H9 (cell line): ENCODE results near the gene ACAP2. TPM values are rescaled to one million over a fixed set of nuclear protein-coding genes. Genes with fewer than 3 reads are reported as not detected.

Experiments used
- DNase-seq: peaks from one replicate; pipeline ENCODE4 v3.0.0-alpha.2; 2017
- H2AFZ ChIP-seq: one replicate; pipeline ENCODE4 v1.6.1; 2013; ENCODE audit warnings: mild to moderate bottlenecking, low read length, control low read depth, moderate library complexity
- H2AK5ac ChIP-seq: 2 replicates; pipeline ENCODE4 v1.6.1; 2013; ENCODE audit warnings: low read length, control low read depth, mixed read lengths; ENCODE audit not compliant: insufficient read length
- H2BK120ac ChIP-seq: one replicate; pipeline ENCODE4 v1.6.1; 2013; ENCODE audit warnings: low read depth, mild to moderate bottlenecking, low read length, control low read depth, inconsistent platforms; ENCODE audit not compliant: poor library complexity, severe bottlenecking
- H2BK12ac ChIP-seq: 2 replicates; pipeline ENCODE4 v1.6.1; 2013; ENCODE audit warnings: low read length, control low read depth, mixed read lengths, low read depth; ENCODE audit not compliant: insufficient read length
- H2BK15ac ChIP-seq: 2 replicates; pipeline ENCODE4 v1.6.1; 2013; ENCODE audit warnings: low read depth, low read length, control low read depth
- H2BK20ac ChIP-seq: one replicate; pipeline ENCODE4 v1.6.1; 2013; ENCODE audit warnings: low read depth, mild to moderate bottlenecking, low read length, control low read depth, inconsistent platforms; ENCODE audit not compliant: poor library complexity, severe bottlenecking
- H2BK5ac ChIP-seq: 2 replicates; pipeline ENCODE4 v1.6.1; 2013; ENCODE audit warnings: low read length, control low read depth, mixed read lengths; ENCODE audit not compliant: insufficient read length
- H3K14ac ChIP-seq: 2 replicates; pipeline ENCODE4 v1.6.1; 2013; ENCODE audit warnings: low read length, control low read depth; ENCODE audit not compliant: insufficient read depth
- H3K18ac ChIP-seq: 2 replicates; pipeline ENCODE4 v1.6.1; 2013; ENCODE audit warnings: low read depth, mild to moderate bottlenecking, mixed read lengths, low read length, control low read depth; ENCODE audit not compliant: insufficient read length
- H3K23ac ChIP-seq: 2 replicates; pipeline ENCODE4 v1.6.1; 2013; ENCODE audit warnings: low read length, control low read depth, mixed read lengths, low read depth; ENCODE audit not compliant: insufficient read length
- H3K23me2 ChIP-seq: 2 replicates; pipeline ENCODE4 v1.6.1; 2013; ENCODE audit warnings: low read depth, mild to moderate bottlenecking, mixed read lengths, low read length, control low read depth; ENCODE audit not compliant: insufficient read length, poor library complexity, severe bottlenecking
- H3K27ac ChIP-seq: 2 replicates; pipeline ENCODE4 v1.5.1; 2013; ENCODE audit warnings: low read length, control low read depth, mixed read lengths, low read depth; ENCODE audit not compliant: insufficient read length
- H3K27me3 ChIP-seq: 2 replicates; pipeline ENCODE4 v1.6.1; 2013; ENCODE audit warnings: low read length, control low read depth, inconsistent platforms; ENCODE audit not compliant: insufficient read depth
- H3K4ac ChIP-seq: 2 replicates; pipeline ENCODE4 v1.6.1; 2013; ENCODE audit warnings: low read depth, mild to moderate bottlenecking, control low read depth, inconsistent platforms, low read length, moderate library complexity
- H3K4me1 ChIP-seq: 2 replicates; pipeline ENCODE4 v1.6.1; 2013; ENCODE audit warnings: low read length, control low read depth, inconsistent platforms; ENCODE audit not compliant: insufficient read depth
- H3K4me2 ChIP-seq: 2 replicates; pipeline ENCODE4 v1.6.1; 2013; ENCODE audit warnings: low read length, control low read depth, mixed read lengths; ENCODE audit not compliant: insufficient read length, insufficient read depth
- H3K56ac ChIP-seq: 2 replicates; pipeline ENCODE4 v1.6.1; 2013; ENCODE audit warnings: low read depth, mild to moderate bottlenecking, mixed read lengths, low read length, control low read depth; ENCODE audit not compliant: insufficient read length
- H3K79me1 ChIP-seq: 2 replicates; pipeline ENCODE4 v1.6.1; 2013; ENCODE audit warnings: low read depth, mild to moderate bottlenecking, moderate library complexity, low read length, control low read depth, inconsistent platforms; ENCODE audit not compliant: insufficient read depth, poor library complexity, severe bottlenecking
- H3K79me2 ChIP-seq: 2 replicates; pipeline ENCODE4 v1.6.1; 2013; ENCODE audit warnings: low read length, control low read depth, inconsistent platforms; ENCODE audit not compliant: insufficient read depth
- H3K9ac ChIP-seq: 2 replicates; pipeline ENCODE4 v1.6.1; 2013; ENCODE audit warnings: low read length, control low read depth, mixed read lengths; ENCODE audit not compliant: insufficient read length; ENCODE audit errors: extremely low read depth
- H3K9me3 ChIP-seq: one replicate; pipeline ENCODE4 v1.6.1; 2013; ENCODE audit warnings: low read depth, low read length, inconsistent platforms; ENCODE audit not compliant: control insufficient read depth
- H3T11ph ChIP-seq: one replicate; pipeline ENCODE4 v1.6.1; 2013; ENCODE audit warnings: mild to moderate bottlenecking, low read length, control low read depth, inconsistent platforms
- H4K20me1 ChIP-seq: one replicate; pipeline ENCODE4 v1.6.1; 2013; ENCODE audit not compliant: control insufficient read depth, insufficient read length, insufficient read depth
- H4K5ac ChIP-seq: 2 replicates; pipeline ENCODE4 v1.6.1; 2013; ENCODE audit warnings: low read depth, mild to moderate bottlenecking, mixed read lengths, low read length, control low read depth; ENCODE audit not compliant: insufficient read length
- H4K8ac ChIP-seq: replicated peaks from 2 replicates; pipeline ENCODE4 v1.6.1; 2013; ENCODE audit warnings: low read length, control low read depth, mixed read lengths, low read depth; ENCODE audit not compliant: insufficient read length
- H4K91ac ChIP-seq: 2 replicates; pipeline ENCODE4 v1.6.1; 2013; ENCODE audit warnings: low read depth, mild to moderate bottlenecking, moderate library complexity, mixed read lengths, low read length, control low read depth; ENCODE audit not compliant: insufficient read length
- H3K27ac Mint-ChIP-seq, 3 experiments: 2 replicates in 2 of 3; 3 replicates in 1 of 3; pipeline ENCODE4 v1.8.0; 2020 to 2021; ENCODE audit warnings: mixed read lengths in 3 of 3, mild to moderate bottlenecking in 1 of 3, moderate library complexity in 1 of 3
- H3K27me3 Mint-ChIP-seq: 2 replicates; pipeline ENCODE4 v1.8.0; 2021; ENCODE audit warnings: low read depth, mild to moderate bottlenecking, moderate library complexity, mixed read lengths
- H3K36me3 Mint-ChIP-seq, 3 experiments: 2 replicates in 2 of 3; 3 replicates in 1 of 3; pipeline ENCODE4 v1.8.0; 2020 to 2021; ENCODE audit warnings: low read depth in 3 of 3, mixed read lengths in 3 of 3; ENCODE audit not compliant: insufficient read depth in 1 of 3
- H3K4me1 Mint-ChIP-seq, 2 experiments: 2 replicates each; pipeline ENCODE4 v1.8.0; 2020; ENCODE audit warnings: mixed read lengths in 2 of 2
- H3K4me3 Mint-ChIP-seq, 2 experiments: 2 replicates in 1 of 2; 3 replicates in 1 of 2; pipeline ENCODE4 v1.8.0; 2020 to 2021; ENCODE audit warnings: mild to moderate bottlenecking in 2 of 2, mixed read lengths in 2 of 2, moderate library complexity in 1 of 2
- H3K9me3 Mint-ChIP-seq, 2 experiments: 2 replicates in 1 of 2; 3 replicates in 1 of 2; pipeline ENCODE4 v1.8.0; 2020; ENCODE audit warnings: mild to moderate bottlenecking in 2 of 2, mixed read lengths in 2 of 2, moderate library complexity in 1 of 2
- WGBS: extraction: QIAGEN DNeasy Blood & Tissue Kit; methylation state at CpG from one replicate; pipeline ENCODE4 v1.1.7; 2013; ENCODE audit warnings: missing lambda C conversion rate, low lambda C conversion rate, mixed read lengths; ENCODE audit not compliant: insufficient read length; ENCODE audit errors: extremely low coverage; 5-methylcytosine and 5-hydroxymethylcytosine counted together
- total RNA-seq: library from RNA; stranded (reverse); gene quantifications from 2 replicates; pipeline ENCODE4 v1.2.1, GENCODE V29; 2021
- TF ChIP-seq, protein P1 (sequence below): fragments of 200-600 bp; sonication (generic); conservative IDR thresholded peaks from 3 replicates; pipeline ENCODE4 v1.8.0; 2021; ENCODE audit warnings: antibody characterized with exemption, mild to moderate bottlenecking

The ACAP2 gene
- total RNA-seq, 1 experiment from 2014 or later: 30.8 TPM

DNA sequence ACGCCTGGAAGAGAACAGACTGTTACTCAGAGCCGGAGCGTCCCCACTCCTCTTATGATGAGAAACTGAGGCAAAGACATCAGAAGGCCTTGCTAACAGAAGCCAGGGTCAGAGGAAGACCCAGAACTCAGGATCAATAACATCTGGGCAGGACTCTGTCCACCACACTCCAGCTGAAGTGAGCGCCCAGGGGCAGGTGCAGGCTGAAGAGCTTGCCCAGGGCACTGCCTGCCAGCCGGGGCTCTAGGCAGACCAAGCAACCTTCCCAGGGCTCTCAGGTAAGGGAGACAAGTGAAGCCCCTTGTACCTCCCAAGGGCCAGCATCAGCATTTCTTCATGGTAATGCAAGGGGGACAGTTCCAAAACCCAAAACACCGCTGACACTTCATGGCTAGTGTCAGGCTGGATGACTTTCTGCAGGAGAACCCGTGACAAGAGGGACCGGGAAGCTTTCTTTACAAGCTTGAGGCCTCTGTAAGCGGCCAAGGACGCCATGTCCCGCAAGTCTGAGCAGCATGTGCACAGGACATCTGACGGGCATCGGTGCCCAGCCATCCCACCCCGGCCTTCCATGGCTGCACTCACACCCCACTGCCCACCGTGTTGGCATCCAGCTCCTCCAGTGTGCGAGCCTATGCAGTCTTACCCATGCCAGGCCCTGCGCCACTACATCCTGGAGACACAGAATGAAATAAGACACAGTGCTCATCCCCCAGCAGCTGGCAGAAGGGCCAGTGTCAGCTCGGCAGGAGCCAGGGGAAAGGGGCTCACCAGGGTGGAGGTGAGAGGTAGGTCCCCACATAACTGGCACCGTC is 186.0 kb downstream of the ACAP2 start:
- no peaks in the 10 kb centered on the region; the same call in 1 of the 2 replicates for H3K27me3 Mint-ChIP-seq
- Histone ChIP-seq H3K4me1 (peaks cover 6% of the 10 kb centered on the region), H2BK20ac (no peak overlapping the region), H4K8ac (no peak overlapping the region), H3K56ac (no peak overlapping the region), H3K27me3 (no peaks in the 10 kb centered on the region), H3K9me3 (no peaks in the 10 kb centered on the region), H2BK12ac (no peak overlapping the region), H3T11ph (no peak overlapping the region), H2BK120ac (no peak overlapping the region), H2AFZ (no peak overlapping the region), H3K27ac (no peak overlapping the region), H2AK5ac (no peak overlapping the region), H3K14ac (no peak overlapping the region), H3K9ac (no peak overlapping the region), H3K23ac (no peak overlapping the region), H4K20me1 (no peaks in the 10 kb centered on the region), H3K4ac (no peak overlapping the region), H2BK5ac (no peak overlapping the region), H2BK15ac (no peak overlapping the region), H3K23me2 (peaks cover 9% of the 10 kb centered on the region), H4K91ac (no peak overlapping the region), H3K79me2 (peaks cover 11% of the 10 kb centered on the region; the same call in 1 of the 2 replicates), H3K18ac (no peak overlapping the region), H4K5ac (no peak overlapping the region), H3K79me1 (no peaks in the 10 kb centered on the region), H3K4me2 (no peak overlapping the region)
- H3K36me3 Mint-ChIP-seq: 0 out of 7 replicates have a peak, but pooled peaks cover 0 to 2% (median 0%) of the 10 kb centered on the region in 3 experiments
- peak overlapping the region in 2 of 3 experiments; percentile 9 to 32; a peak in 2 of 7 replicates for H3K27ac Mint-ChIP-seq
- TF ChIP-seq, protein P1, sequence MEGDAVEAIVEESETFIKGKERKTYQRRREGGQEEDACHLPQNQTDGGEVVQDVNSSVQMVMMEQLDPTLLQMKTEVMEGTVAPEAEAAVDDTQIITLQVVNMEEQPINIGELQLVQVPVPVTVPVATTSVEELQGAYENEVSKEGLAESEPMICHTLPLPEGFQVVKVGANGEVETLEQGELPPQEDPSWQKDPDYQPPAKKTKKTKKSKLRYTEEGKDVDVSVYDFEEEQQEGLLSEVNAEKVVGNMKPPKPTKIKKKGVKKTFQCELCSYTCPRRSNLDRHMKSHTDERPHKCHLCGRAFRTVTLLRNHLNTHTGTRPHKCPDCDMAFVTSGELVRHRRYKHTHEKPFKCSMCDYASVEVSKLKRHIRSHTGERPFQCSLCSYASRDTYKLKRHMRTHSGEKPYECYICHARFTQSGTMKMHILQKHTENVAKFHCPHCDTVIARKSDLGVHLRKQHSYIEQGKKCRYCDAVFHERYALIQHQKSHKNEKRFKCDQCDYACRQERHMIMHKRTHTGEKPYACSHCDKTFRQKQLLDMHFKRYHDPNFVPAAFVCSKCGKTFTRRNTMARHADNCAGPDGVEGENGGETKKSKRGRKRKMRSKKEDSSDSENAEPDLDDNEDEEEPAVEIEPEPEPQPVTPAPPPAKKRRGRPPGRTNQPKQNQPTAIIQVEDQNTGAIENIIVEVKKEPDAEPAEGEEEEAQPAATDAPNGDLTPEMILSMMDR: no peak
- H3K9me3 Mint-ChIP-seq: no peaks in the 10 kb centered on the region
- no CpG with 5 or more reads among the region's 19 CpGs for WGBS
- peaks cover 43 to 62% of the 10 kb centered on the region in 2 experiments for H3K4me1 Mint-ChIP-seq
- peak overlapping the region in 1 of 2 experiments; percentile 46; a peak in 1 of 5 replicates for H3K4me3 Mint-ChIP-seq
- no peak for DNase-seq
